Spleen (tissue), 11 donors: Measurements from ENCODE around the gene ANKRD31. TPM values are rescaled to one million over a fixed set of nuclear protein-coding genes. Genes with fewer than 3 reads are reported as not detected.

Source experiments
- DNase-seq: peaks from one replicate; pipeline ENCODE4 v3.0.0-alpha.2; 2020
- H3K27ac ChIP-seq, 8 donors: fragments of 200-600 bp; sonication (generic) in 7 of 8; 1 replicate in 4 of 8; 2 replicates in 4 of 8; pipeline versions ENCODE4 v1.5.0 to v1.8.0; 2016 to 2021; ENCODE audit warnings: inconsistent platforms in 4 of 8, mild to moderate bottlenecking in 4 of 8, moderate library complexity in 1 of 8
- H3K27me3 ChIP-seq, 7 donors: fragments of 200-600 bp; sonication (generic) in 6 of 7; replicated peaks in 1 of 7; 1 replicate in 4 of 7; 2 replicates in 3 of 7; pipeline versions ENCODE4 v1.5.0 to v1.8.0; 2016 to 2021; ENCODE audit warnings: inconsistent platforms in 3 of 7, mild to moderate bottlenecking in 1 of 7
- H3K36me3 ChIP-seq, 6 donors: fragments of 200-600 bp; sonication (generic) in 5 of 6; 1 replicate in 4 of 6; 2 replicates in 2 of 6; pipeline versions ENCODE4 v1.5.0 to v1.8.0; 2016 to 2021; ENCODE audit warnings: inconsistent platforms in 2 of 6
- H3K4me1 ChIP-seq, 6 donors: fragments of 200-600 bp; sonication (generic) in 5 of 6; 1 replicate in 3 of 6; 2 replicates in 3 of 6; pipeline versions ENCODE4 v1.5.0 to v1.8.0; 2016 to 2021; ENCODE audit warnings: inconsistent platforms in 3 of 6
- H3K4me3 ChIP-seq, 8 donors: fragments of 200-600 bp; sonication (generic) in 7 of 8; 1 replicate in 4 of 8; 2 replicates in 4 of 8; pipeline versions ENCODE4 v1.5.0 to v1.8.0; 2016 to 2021; ENCODE audit warnings: inconsistent platforms in 4 of 8, mild to moderate bottlenecking in 4 of 8, moderate library complexity in 2 of 8
- H3K9me3 ChIP-seq, 8 donors: fragments of 200-600 bp; sonication (generic) in 7 of 8; 1 replicate in 4 of 8; 2 replicates in 4 of 8; pipeline versions ENCODE4 v1.5.0 to v1.8.0; 2016 to 2021; ENCODE audit warnings: inconsistent platforms in 4 of 8
- POLR2A ChIP-seq, 3 donors: fragments of 450-650 bp; IDR thresholded peaks; one replicate each; pipeline ENCODE4 v1.5.1; 2017; ENCODE audit warnings: antibody characterized with exemption in 3 of 3, mild to moderate bottlenecking in 1 of 3
- POLR2AphosphoS5 ChIP-seq, 3 donors: sonication (generic); formaldehyde crosslinking; IDR thresholded peaks; one replicate each; pipeline ENCODE4 v1.5.1; 2017; ENCODE audit warnings: antibody characterized with exemption in 3 of 3
- WGBS, 5 donors: extraction: QIAGEN DNeasy Blood & Tissue Kit in 3 of 5; methylation state at CpG; one replicate each; pipeline versions ENCODE4 v1.1.5 to v1.1.7; 2013 to 2018; 5-methylcytosine and 5-hydroxymethylcytosine counted together
- intact Hi-C: fragments of 100-400 bp; cut with DNase I; formaldehyde crosslinking; loops from one replicate; pipeline ENCODE4 v1.15.0; 2023; ENCODE audit warnings: low total_unique reads
- polyA plus RNA-seq, 3 donors: library from polyadenylated mRNA; stranded (reverse); fragments of 200-250 nt; gene quantifications; one replicate each; pipeline ENCODE4 v1.2.1, GENCODE V29; 2013
- total RNA-seq, 7 donors: library from RNA; depleted of rRNA in 3 of 7; stranded (reverse); fragments of >200 nt in 3 of 7; fragmentation: NEBNext Ultra II Directional in 4 of 7; extraction: Animal tissue kit (Norgen Biotek cat#: 25700) in 4 of 7; gene quantifications; one replicate each; pipeline versions ENCODE4 v1.1.0 to v1.2.1, GENCODE V29; 2016 to 2021
- TF ChIP-seq, protein P1 (sequence below), 11 experiments: fragments of 200-600 bp in 7 of 11; fragments of 450-650 bp in 4 of 11; sonication (generic) in 4 of 11; IDR thresholded peaks in 8 of 11; conservative IDR thresholded peaks in 3 of 11; 1 replicate in 7 of 11; 2 replicates in 4 of 11; pipeline versions ENCODE4 v1.4.0 to v1.8.0; 2016 to 2021; ENCODE audit warnings: antibody characterized with exemption in 11 of 11, inconsistent platforms in 4 of 11, mild to moderate bottlenecking in 1 of 11
- donor health status: healthy with polysubstance abuse.
- donor health status: DM: no; HTN: no; CAD: no; lungs with moderate emphysema.
- donor health status: DM: no; HTN: no; CAD: no.
- donor health status: Bipolar disorder and iron deficiency.
- donor health status: healthy.
- donor health status: DM: no; HTN: no; CAD: no.
- donor health status: DM: yes; HTN: yes; CAD: no.

ANKRD31 gene
- total and polyA plus RNA-seq, 10 donors = 0.03 to 0.51 (median 0.22) TPM

DNA sequence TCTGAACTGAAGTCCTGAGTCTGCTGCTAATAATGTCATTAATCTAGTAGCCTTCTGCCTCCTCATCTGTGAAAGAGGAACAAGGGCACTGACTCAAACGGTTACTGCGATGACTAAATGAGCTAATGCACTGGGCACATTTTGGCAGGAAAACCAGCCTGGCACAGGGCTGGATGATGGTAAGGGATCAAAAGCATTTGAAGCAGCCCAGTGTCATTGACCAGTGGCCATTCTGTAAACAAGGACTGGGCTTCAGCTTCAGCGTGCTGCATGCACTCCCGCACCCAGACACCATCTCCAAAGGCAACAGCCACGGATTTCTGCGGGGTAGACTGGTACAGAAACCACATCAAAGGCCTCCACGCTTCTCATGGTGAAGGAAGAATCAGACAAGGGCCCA, 192.3 kb downstream of the ANKRD31 start:
- H3K36me3 ChIP-seq = peaks cover 0 to 11% (median 0%) of the 10 kb centered on the region in 6 donors
- H3K4me1 ChIP-seq = peaks cover 0 to 17% (median 9%) of the 10 kb centered on the region in 6 donors
- no peak for DNase-seq
- intact Hi-C loops = loop anchor here (10.0 kb wide), 1 partner anchor 110 kb away; no protein-coding TSS in a partner anchor
- TF ChIP-seq POLR2AphosphoS5 (IDR thresholded peaks at IDR 0.05) (no peak), POLR2A (IDR thresholded peaks at IDR 0.05) (no peak)
- TF ChIP-seq, protein P1, sequence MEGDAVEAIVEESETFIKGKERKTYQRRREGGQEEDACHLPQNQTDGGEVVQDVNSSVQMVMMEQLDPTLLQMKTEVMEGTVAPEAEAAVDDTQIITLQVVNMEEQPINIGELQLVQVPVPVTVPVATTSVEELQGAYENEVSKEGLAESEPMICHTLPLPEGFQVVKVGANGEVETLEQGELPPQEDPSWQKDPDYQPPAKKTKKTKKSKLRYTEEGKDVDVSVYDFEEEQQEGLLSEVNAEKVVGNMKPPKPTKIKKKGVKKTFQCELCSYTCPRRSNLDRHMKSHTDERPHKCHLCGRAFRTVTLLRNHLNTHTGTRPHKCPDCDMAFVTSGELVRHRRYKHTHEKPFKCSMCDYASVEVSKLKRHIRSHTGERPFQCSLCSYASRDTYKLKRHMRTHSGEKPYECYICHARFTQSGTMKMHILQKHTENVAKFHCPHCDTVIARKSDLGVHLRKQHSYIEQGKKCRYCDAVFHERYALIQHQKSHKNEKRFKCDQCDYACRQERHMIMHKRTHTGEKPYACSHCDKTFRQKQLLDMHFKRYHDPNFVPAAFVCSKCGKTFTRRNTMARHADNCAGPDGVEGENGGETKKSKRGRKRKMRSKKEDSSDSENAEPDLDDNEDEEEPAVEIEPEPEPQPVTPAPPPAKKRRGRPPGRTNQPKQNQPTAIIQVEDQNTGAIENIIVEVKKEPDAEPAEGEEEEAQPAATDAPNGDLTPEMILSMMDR (IDR thresholded peaks at IDR 0.05 in 8 of 11, conservative IDR thresholded peaks at IDR 0.05 in 3 of 11) = no peak
- 71 to 80% (median 74%) methylated on average over 7 of the region's 7 CpGs for WGBS, 5 donors
- H3K4me3 ChIP-seq = no peak overlapping the region
- no peaks in the 10 kb centered on the region for H3K9me3 ChIP-seq
- no peaks in the 10 kb centered on the region for H3K27me3 ChIP-seq
- no peak overlapping the region for H3K27ac ChIP-seq

DNA sequence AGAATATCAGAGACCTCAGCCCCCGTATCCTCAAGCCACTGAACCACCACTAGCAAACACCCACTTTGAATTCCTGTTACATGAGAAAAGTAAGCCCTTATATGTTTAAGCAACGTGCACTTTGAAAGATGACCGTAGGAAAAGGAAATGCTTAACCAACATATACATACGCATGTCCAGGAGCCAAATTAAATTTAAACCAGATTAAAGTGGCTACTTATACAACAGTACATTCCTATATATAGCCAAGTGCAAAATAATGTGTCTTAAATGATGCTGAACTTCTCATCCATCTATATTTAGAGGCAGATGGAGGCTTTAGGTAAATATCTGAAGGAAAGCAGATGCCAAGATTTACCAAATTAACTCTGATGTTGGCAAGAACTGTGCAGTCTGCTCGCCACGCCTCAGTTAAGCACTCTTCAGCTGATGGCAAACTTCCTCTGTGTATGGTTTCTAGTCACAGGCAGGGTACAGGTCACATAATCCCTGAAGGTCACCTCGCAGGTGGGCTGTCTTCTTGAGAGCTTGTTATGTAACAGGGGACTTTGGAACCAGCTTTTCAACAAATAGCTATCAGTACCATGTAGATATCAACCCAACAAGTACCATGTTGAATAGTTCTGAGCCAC, 192.9 kb downstream of the ANKRD31 start:
- no peaks in the 10 kb centered on the region for H3K9me3 ChIP-seq
- H3K27ac ChIP-seq = no peak overlapping the region
- H3K4me3 ChIP-seq = no peak overlapping the region
- 83 to 87% (median 84%) methylated on average over 7 of the region's 7 CpGs for WGBS, 5 donors
- no peak for DNase-seq
- no peaks in the 10 kb centered on the region for H3K27me3 ChIP-seq
- intact Hi-C loops = loop anchor here (10.0 kb wide), 1 partner anchor 109 kb away; no protein-coding TSS in a partner anchor
- TF ChIP-seq POLR2AphosphoS5 (IDR thresholded peaks at IDR 0.05) = no peak
- TF ChIP-seq POLR2A (IDR thresholded peaks at IDR 0.05) = no peak
- H3K4me1 ChIP-seq = peaks cover 0 to 10% (median 3%) of the 10 kb centered on the region in 6 donors
- H3K36me3 ChIP-seq = peaks cover 0 to 11% (median 0%) of the 10 kb centered on the region in 6 donors

DNA sequence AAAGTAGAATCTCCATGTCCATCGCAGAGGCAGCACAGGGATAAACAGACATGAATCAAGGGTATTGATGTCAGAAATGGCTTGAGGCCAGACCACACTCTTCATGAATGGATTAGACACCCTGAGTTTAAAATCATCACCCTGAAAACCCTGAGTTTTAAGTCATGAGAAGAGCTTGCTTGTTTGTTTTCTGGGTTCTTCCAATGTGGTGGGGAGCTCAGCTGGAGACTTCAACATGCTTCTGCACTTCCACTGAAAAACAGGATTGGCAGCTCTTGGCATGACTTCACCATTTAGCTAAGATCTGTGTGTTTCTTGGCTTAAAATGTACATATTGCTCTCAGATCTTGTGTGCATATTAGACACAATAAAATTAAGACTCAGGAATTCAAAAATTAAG, 194.2 kb downstream of the ANKRD31 start:
- no peak overlapping the region for H3K4me3 ChIP-seq
- WGBS, 5 donors = 92 to 97% (median 94%) methylated on average over 1 of the region's 1 CpG
- intact Hi-C loops = loop anchor here (10.0 kb wide), 1 partner anchor 108 kb away; no protein-coding TSS in a partner anchor
- H3K27me3 ChIP-seq = no peaks in the 10 kb centered on the region
- no peak for DNase-seq
- no peak for TF ChIP-seq POLR2A (IDR thresholded peaks at IDR 0.05)
- no peak for TF ChIP-seq POLR2AphosphoS5 (IDR thresholded peaks at IDR 0.05)
- TF ChIP-seq, protein P1 (IDR thresholded peaks at IDR 0.05 in 8 of 11, conservative IDR thresholded peaks at IDR 0.05 in 3 of 11) = no peak
- H3K9me3 ChIP-seq = no peaks in the 10 kb centered on the region
- H3K36me3 ChIP-seq = peaks cover 0 to 11% (median 0%) of the 10 kb centered on the region in 6 donors
- no peaks in the 10 kb centered on the region for H3K4me1 ChIP-seq
- no peak overlapping the region for H3K27ac ChIP-seq

DNA sequence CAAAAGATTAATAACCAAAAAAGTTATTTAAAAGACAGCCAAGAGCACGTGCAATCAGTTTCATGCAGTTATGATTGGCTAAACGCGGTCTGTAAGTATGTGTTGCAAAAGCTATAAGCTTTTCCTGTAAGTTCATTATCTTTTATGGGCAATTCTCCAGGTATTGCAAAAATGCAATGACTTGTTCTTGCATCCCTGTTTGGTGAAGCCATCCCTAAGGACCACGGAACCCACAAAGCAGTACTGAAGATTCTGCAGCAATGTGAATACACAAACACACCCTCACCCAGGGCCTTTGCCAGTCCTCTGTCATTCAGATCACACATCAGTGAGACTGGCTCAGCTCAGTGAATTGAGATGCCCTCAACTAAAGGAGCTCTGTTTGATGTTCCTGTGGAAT, 195.7 kb downstream of the ANKRD31 start:
- Histone ChIP-seq H3K4me1 (no peaks in the 10 kb centered on the region), H3K9me3 (no peaks in the 10 kb centered on the region), H3K27ac (no peak overlapping the region), H3K27me3 (no peaks in the 10 kb centered on the region), H3K4me3 (no peak overlapping the region), H3K36me3 (peaks cover 0 to 4% (median 0%) of the 10 kb centered on the region in 6 donors)
- WGBS, 5 donors = 44 to 83% (median 72%) methylated on average over 4 of the region's 4 CpGs
- no peak for DNase-seq
- intact Hi-C loops = loop anchor here (10.0 kb wide), 1 partner anchor 106 kb away; no protein-coding TSS in a partner anchor
- TF ChIP-seq POLR2A (IDR thresholded peaks at IDR 0.05) = no peak
- TF ChIP-seq, protein P1 (IDR thresholded peaks at IDR 0.05 in 8 of 11, conservative IDR thresholded peaks at IDR 0.05 in 3 of 11) = no peak
- no peak for TF ChIP-seq POLR2AphosphoS5 (IDR thresholded peaks at IDR 0.05)
